GM18861 (cell line): ENCODE data around the gene PIK3C2G.
"Not testable (repeated sequence)": the region's sequence is repeated elsewhere in the genome, so short reads cannot be mapped to it uniquely, and the experiment has no call there.

ENCODE experiments used
- ATAC-seq: cut with Tn5 transposase; IDR thresholded peaks from one replicate; pipeline ENCODE4 v1.9.1; 2021; ENCODE audit not compliant: unreplicated experiment

PIK3C2G gene

DNA sequence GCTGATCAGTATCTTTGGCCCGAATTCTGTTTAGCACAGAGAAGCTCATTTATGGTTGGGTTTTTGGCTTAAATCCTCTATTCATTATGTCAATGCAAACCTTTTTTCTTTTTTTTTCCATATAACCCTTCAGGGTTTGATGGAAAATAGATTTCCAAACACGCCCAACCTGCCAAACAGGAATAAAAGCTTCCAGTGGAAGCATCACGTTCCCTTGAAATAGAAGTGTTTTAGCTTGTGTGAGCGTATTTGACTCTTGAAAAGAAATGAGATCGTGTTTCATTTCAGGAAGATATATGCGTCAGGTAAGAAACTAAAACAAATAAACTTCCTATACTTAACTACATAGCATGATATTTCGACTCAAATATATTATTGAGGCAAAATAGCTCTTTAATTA is at the start of gene PIK3C2G:
TSS of gene PIK3C2G (plus strand) at position 246 of the 400 bp plus-strand sequence. CDS start 20,564 bp downstream, outside the sequence.
- no peak for ATAC-seq

DNA sequence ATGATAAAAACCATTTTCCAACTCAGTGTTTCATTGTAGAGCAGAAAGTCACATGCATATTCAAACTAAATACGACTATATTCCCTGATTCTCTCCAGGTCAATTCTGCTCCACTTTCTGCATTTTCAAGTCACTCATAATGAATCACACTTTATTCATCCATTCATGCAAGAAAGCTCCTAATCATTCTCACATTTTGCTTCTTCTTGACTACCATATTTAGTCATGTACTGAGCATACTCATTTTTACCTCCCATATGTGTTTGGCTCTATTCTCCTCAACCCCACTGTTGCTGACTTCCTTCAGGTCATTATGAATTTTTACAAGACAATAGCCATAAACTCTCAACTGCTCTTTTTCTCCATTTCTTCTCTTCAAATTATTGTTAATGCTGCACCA is 43.4 kb upstream of the PIK3C2G start:
- ATAC-seq = no peak

DNA sequence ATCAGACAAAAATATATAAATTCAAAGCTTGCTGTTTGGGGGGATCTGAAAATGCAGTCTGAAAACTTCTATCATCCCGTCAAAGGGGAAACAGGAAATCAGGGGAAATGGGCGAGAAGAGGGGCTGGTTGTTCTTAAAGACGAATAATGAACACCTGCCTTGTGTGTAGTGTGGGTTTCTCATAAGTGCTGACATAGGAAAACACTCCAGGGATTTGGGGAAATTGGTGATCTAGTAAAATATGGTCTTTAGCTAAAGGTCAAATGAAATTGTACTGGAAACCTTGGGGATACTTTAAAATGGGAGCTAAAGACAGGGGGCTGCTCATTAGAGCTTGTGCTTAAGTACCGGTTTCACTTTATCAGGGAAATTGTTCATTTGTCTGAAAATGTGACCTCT is 39.6 kb upstream of the PIK3C2G start:
- ATAC-seq = no peak

DNA sequence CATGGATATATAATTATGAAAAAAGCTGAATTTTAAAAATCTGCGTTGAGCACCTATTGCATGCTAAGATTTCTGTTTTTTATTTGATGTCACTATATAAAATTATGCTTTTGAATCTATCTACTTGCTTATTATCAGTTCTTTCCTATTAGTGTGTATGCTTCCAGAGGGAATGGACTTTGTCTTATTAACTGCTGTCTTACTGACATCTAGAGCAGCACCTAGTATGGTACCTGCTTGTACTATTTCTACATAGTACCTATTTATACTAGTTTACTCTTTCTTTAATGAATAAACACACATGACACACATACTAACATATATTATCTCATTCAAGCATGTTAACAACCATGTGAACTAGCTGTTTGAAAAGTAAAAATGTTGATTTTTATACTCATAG is 38.6 kb upstream of the PIK3C2G start:
- ATAC-seq = no peak

GRCh38 chr12:18224745-18225144 is 36.6 kb upstream of the PIK3C2G start:
- no peak for ATAC-seq

- no peak for ATAC-seq
These were observed 21.8 kb upstream of the PIK3C2G start for GRCh38 chr12:18239526-18239925.

GRCh38 chr12:18242380-18243089 is 18.8 kb upstream of the PIK3C2G start:
- ATAC-seq = no peak

DNA sequence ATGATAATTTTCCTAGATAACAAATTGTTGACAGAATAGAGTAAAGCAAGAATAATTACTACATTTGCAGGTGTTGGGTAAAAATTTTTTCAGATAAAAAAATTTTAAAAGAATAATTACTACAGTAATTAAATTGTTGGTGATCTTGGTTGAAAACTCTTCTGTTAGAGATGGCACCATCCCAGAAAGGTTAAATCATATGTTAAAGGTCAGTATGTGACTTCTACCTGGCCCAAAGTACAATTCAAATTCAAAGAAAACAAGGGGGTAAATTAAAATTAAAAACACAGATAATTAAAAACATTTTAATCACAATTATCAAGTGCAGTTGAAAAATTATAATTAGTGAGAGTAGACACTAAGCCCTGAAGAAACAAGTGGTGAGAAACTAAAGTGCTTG is 18.1 kb upstream of the PIK3C2G start:
- no peak for ATAC-seq

DNA sequence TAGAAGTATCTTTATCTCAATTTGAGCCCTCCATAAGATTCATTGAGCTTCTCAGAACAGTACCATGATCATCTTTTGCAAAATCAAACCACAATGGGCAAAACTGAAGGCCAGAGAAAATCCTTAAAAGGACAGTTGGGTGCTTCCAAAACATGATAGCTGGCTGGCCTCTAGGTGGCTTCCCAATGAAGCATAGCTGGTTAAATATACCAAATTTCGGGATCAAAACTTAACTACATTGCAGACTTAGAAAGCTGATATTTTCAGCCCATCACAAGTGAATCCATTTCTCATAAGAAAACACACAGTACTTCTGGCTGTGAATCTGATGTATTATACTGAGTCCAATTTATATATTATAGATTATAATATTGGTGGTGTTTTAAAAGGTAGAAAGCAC is 15.3 kb upstream of the PIK3C2G start:
- ATAC-seq = no peak

GRCh38 chr12:18250313-18250916 is 10.9 kb upstream of the PIK3C2G start:
- ATAC-seq = no peak

DNA sequence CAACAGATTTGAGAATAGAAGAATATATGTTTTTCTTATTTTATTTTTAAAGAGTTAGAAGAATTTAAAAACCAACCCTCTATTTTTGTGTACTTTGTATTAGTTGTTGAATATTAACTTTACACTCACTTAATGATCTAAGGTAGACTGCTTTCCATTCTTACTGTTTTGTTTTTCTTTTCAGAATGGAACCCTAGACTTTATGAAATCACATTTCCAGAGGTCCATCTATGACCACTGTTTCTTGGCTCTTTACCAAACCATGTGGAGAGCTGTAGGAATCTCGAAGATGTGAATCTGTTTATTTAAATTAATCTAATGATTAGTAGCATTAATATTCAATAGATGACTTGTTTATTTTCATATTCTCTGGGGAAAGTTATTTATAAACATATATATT is 7.2 kb upstream of the PIK3C2G start:
- no peak for ATAC-seq

DNA sequence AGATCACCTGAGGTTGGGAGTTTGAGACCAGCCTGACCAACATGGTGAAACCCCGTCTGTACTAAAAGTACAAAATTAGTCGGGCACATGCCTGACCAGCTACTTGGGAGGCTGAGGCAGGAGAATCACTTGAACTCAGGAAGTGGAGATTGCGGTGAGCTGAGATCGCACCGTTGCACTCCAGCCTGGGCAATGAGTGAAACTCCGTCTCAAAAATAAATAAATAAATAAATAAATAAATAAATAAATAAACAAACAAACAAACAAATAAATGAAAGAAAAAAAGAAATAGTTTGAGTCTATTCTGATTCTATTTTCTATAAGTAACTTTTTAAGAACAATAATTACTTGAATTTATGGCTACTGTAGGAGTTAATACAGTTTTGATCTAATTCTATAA is 6.3 kb upstream of the PIK3C2G start:
- ATAC-seq = not testable (repeated sequence)

DNA sequence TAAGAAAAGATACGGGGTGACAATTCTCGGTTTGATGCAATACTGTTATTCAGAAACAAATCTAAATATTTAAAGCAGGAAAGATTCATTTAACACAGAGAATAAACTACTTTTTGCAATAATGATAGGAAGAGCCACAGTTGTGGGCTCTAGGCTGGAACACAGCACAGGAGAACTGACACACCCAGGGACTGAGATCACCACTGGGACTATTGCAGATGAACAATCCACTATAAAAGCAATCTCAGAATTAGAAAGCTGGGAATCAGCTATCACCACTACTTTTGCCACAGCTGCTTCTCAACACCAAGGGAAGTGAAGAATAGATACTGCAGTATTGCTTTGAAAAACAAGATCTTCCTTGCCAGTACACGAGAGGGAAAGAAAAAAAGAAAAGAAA is 4.1 kb upstream of the PIK3C2G start:
- no peak for ATAC-seq

DNA sequence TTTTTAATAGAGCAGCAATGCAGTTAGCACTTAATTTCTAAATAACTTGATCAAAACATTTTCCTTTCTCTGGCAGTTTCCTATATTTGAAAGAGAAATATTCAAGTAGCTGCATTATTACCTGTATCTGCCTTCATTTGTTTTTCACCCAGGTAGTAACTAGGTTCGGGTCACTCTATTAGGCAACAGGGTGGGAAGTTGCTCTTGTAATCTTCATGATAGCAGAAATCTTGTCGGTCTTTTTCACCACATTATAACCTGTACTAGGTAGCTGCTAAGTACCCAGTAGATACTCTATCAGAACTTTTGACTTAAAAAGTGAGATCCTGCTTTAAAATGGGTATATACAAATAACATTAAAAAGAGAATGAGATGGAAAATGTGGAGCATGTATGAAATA is 2.4 kb upstream of the PIK3C2G start:
- no peak for ATAC-seq

- ATAC-seq = no peak
These were observed 1.2 kb upstream of the PIK3C2G start for GRCh38 chr12:18259906-18260682.

- no peak for ATAC-seq
These were observed 588 bp downstream of the PIK3C2G start for GRCh38 chr12:18261906-18262305.

DNA sequence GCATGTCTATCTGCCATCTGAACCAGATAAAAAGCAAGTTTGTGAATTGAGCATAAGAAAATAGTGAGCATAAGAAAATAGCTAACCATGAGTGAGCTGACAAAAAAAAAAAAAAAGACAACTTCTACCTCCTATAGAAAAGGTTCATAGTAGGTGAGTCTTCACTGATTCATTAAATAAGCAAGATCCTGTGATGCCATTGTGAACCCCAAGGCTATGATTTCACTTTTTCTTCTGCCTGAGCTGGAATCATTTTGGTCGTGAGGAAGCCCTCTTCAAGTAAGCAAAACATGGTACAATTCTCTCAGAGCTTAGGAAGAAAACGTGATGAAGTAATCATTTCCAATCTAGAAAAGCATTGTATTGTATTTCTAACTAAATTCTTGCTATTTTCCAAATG is 1.2 kb downstream of the PIK3C2G start:
- ATAC-seq = no peak

DNA sequence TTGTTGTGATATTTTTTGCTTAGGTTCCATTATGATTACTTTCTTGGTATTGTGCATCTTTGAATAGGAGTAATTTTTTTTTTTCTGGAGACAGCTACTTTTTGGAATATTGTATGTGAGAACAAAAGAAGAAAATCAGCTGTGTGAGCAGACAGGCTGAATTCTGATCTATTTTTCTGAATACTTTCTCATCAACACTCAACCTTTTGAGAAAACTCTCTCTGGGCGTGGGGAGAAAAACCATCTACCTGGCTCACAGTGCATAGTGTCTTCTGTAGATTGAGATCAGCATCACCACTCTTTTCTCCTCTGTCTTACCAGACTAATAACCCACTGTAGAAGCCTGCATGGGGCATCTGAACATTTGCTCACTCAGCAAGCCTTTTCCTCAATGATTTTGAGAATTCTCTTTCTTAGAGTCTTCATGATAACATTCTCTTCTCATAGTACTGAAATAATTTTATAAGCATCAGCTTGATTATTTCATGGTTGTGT is 3.3 kb downstream of the PIK3C2G start:
- ATAC-seq = no peak

DNA sequence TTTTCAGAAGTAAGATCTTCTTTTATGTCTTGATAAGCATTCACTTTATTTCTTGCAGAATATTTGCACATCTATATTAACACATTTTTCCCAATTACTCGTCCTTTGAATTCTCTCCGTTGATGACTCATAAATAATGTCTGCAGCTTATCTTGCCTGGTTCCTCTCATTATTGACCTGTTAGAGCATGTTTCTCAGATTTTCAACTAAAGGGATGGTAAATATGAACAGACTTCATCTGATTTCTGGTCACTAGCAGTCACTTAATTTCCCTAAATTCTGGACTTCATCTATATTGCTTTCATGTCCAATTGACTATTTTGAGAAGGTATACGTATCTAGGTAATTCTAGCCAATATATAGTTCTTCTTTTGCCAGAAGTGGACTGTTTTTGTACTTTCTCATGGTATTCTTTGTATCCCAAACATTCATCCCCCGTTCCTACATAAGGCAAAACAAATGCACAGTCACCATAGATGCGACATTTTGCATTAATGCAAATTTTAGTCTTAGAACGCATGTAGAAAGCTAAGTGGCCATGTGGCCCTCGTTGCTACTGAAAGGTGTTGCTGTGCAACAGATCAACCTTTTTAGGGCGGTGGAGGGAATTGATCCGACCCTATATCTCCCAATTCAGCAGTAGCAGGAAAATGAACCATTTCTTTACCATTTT is 6.2 kb downstream of the PIK3C2G start:
- ATAC-seq = no peak

- ATAC-seq = no peak
These were observed 9.7 kb downstream of the PIK3C2G start for GRCh38 chr12:18270958-18271460.

DNA sequence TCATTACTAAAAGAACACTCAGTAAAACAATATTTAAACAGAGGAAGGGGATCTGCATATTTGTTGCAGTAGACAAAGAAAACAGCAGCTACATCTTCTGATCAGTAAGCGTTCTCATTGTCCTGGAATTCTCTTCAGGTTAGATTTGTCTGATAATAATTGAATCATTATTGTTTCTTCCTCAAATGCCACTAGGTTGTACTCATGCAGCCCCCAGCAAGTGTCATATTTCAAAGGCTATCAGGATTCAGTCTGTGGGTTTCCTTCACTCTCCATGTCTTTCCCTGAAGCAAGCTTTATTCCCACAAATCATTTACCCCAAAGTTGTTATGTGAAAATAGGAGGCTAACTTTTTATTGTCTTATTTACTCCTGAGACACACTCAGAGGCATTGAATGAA is 14.7 kb downstream of the PIK3C2G start:
- no peak for ATAC-seq
